Astrocyte of the spinal cord (primary cell): ENCODE data around the gene LRRC37A3.

Experiments used
- DNase-seq: peaks from one replicate; pipeline ENCODE4 v3.0.0; 2011; ENCODE audit warnings: low read depth, low spot score
- H3K4me3 ChIP-seq: 2 replicates; pipeline ENCODE4 v1.5.1; 2011; ENCODE audit warnings: low read depth, mild to moderate bottlenecking, low read length, moderate library complexity
- CTCF ChIP-seq: IDR thresholded peaks from 2 replicates; pipeline ENCODE4 v1.5.1; 2012; ENCODE audit warnings: low read depth, mild to moderate bottlenecking, low read length, inconsistent platforms
- in situ Hi-C: cut with HindIII; loops from 2 replicates; pipeline ENCODE4 v1.10.0; 2017; ENCODE audit warnings: low sequenced_read_pairs

LRRC37A3 gene

GRCh38 chr17:64950871-64951270 is 31.6 kb upstream of the LRRC37A3 start:
- in situ Hi-C loops = no loop called here
- H3K4me3 ChIP-seq = no peak overlapping the region
- no peak for TF ChIP-seq CTCF
- DNase-seq = no peak

GRCh38 chr17:64947152-64947551 is 27.9 kb upstream of the LRRC37A3 start:
- DNase-seq = no peak
- H3K4me3 ChIP-seq = no peak overlapping the region
- no peak for TF ChIP-seq CTCF
- in situ Hi-C loops = no loop called here

- no peak for DNase-seq
Measured at GRCh38 chr17:64941761-64942160, 22.5 kb upstream of the LRRC37A3 start.

GRCh38 chr17:64941045-64941444 is 21.8 kb upstream of the LRRC37A3 start:
- in situ Hi-C loops = no loop called here
- no peak for DNase-seq
- no peak for TF ChIP-seq CTCF
- H3K4me3 ChIP-seq = no peak overlapping the region

More at GRCh38 chr17:64941761-64942160, 22.5 kb upstream of the LRRC37A3 start:
- TF ChIP-seq CTCF = no peak
- in situ Hi-C loops = no loop called here
- no peak overlapping the region for H3K4me3 ChIP-seq

GRCh38 chr17:64940055-64940454 is 20.8 kb upstream of the LRRC37A3 start:
- no peak for DNase-seq
- TF ChIP-seq CTCF = no peak
- in situ Hi-C loops = no loop called here
- H3K4me3 ChIP-seq = no peak overlapping the region

GRCh38 chr17:64938925-64939474 is 19.7 kb upstream of the LRRC37A3 start:
- in situ Hi-C loops = no loop called here
- no peak overlapping the region for H3K4me3 ChIP-seq
- peak; percentile 67 for TF ChIP-seq CTCF
- no peak for DNase-seq

GRCh38 chr17:64938290-64938689 is 19.0 kb upstream of the LRRC37A3 start:
- in situ Hi-C loops = no loop called here
- H3K4me3 ChIP-seq = no peak overlapping the region
- TF ChIP-seq CTCF = no peak
- DNase-seq = no peak
